AG08396 (cell line): ENCODE measurements around the gene TMEM179.

ENCODE experiments used
- DNase-seq: peaks from one replicate; pipeline ENCODE4 v3.0.0; 2012; ENCODE audit warnings: low spot score, mixed read lengths

The TMEM179 gene

DNA sequence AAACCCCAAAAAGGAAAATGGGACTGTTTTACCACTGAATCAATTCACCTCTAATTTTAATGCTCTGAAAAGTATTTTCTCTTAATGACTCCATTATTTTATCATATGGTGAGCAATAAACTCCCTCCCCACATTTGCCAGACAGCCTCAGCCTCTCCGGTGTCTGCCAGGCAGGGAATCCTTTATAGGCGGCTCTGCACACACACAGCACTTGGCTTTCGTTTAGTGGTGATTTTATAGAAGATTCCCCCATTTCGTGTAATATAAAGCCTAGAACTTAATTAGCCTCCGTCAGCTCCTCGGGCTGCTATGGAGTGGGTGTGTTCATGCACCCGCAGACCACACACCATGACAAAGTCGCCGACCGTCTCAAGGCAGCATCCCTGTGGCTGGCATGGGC lies 35.1 kb downstream of the TMEM179 start:
- no peak for DNase-seq

GRCh38 chr14:104568620-104569019 lies 36.0 kb downstream of the TMEM179 start:
- no peak for DNase-seq

GRCh38 chr14:104567957-104568225 lies 36.7 kb downstream of the TMEM179 start:
- no peak for DNase-seq

DNA sequence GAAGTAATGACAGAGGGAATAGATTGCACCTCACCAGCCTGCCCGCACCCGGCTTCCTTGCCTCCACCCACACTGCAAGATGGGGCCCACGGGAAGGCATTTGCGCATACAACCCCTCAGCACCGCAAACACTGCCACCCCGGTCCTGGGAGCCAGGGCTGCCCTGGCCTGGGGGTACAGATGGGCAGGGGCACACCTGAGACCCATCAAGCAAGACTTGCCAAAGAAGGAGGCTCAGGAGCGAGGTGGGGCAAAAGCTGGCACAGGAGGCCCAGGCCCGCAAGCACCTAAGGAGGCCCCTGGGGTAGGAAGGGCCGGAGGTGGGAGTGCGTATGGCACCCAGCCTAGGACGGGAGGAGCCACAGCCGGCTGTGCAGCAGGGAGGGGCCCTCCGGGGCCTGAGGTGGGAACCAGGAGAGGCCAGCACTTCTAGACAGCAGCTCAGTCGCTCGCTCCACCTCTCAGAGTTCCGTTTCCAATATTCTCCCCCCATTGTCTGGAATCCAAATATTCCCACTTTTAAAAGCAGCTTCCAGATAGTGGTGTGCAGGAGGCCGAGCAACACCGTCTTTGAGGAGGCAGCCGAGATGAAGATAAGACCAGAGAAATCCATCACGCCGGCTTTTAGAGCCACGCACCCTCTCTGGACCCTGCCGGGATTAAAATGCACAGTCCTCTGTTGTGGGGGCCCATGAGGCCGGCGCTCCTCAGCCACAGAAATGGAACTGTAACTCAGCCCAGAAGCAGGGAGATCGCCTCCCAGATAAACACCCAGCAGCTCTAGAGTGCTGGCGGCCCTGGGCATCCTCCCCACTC lies 37.2 kb downstream of the TMEM179 start:
- DNase-seq: no peak

- DNase-seq: no peak
These were observed 39.6 kb downstream of the TMEM179 start for GRCh38 chr14:104564744-104565679.

GRCh38 chr14:104563742-104564615 lies 40.6 kb downstream of the TMEM179 start:
- peak; percentile 90 for DNase-seq

DNA sequence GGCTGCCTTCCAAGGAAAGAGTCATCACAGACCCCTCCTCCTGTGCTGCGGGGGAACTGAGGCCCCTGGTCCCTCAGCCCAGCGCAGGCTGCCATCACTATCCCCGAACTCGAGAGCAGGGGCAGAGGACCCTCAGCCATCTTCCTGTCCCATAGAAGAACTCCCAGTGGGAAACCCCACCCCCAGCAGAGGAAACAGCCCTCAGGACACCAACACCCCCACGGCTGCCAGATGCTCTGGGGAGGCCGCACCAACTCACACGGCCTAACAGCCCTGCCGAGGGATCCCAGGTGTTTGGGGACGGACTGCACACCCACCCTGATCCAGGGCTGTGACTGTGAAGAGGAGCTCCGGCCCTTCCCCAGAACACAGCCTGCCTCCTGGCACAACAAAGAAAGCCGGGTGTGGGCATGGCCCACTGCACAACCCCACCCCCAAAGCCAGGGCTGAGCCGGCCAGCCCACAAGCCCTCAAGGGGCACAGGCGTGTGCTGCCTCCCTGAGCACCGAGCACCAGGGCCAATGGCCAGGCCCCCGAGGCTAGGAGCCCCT lies 41.3 kb downstream of the TMEM179 start:
- DNase-seq: no peak

DNA sequence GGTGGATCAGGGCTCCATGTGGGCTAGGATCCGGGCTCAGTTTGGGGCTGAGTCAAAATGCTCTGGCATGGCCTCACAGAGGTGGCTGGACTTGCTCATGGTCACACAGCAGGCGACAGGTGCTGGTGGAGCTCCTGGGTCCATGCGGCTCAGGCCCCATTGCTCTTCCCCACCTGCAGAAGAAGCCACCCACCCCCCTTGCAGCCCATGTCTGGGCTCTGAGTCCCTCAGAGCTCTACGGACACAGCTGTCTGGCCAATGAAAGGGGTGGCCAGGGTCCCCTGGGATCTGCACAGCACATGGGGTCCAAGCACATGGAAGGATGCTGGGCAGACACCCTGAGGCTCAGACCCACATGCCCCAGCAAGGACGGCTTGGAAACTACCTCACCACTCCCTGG lies 42.0 kb downstream of the TMEM179 start:
- no peak for DNase-seq

DNA sequence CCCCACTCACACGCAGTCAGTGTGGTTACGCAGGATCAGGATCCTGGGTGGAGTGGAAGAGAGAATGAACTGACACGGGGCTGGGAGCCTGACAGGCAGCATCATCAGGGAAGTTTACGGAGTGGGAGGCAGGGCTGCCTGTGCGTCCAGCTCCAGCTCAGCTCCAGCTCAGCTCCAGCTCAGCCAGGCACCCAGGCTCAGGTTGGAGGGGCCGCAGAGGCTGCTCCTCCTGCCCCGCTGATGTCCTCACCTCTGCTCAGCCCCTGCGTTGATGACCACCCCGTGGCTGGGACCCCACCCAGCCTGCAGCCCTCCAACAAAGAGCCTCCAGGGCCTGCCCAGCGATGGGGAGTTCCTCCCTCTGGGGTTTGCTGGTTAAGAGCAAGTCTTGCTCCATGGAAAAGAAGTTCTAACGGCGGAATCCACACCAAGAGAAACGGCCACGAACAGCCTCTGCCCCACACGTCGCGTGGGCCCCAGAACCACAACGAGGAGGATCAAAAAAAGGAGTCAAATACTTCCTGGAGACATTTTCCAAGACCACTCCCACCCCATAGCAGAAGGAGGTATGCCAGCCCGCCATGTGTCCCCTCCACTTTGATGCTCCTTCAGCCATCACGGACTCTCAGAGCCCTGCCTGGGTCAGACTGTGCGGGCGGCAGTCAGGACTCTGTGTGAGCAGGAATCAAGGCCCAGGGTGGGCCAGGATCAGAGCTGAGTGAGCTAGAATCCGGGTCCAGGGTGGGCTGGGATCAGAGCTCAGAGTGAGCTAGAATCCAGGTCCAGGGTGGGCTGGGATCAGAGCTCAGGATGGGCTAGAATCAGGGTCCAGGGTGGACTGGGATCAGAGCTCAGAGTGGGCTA lies 42.7 kb downstream of the TMEM179 start:
- DNase-seq: no peak

DNA sequence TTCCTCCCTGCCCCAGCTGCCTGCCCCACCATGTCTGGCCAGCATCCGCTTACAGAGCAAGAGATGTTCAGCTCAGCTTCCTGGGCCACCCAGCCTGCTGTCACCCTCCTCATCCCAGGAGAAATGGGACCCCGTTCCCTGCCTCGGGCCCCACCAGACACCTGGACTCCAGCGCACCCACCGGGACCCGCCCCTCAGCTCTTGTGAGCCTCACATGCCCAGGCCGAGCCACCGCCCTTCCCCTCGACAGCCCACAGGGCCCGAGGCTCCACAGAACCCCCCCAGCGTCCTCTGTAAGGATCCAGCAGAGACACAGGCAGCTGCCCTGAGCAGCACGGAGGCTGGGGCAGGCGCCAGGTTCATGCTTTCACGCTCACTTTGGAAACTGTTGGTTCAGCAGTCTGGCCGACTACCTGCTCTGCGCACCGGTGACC lies 43.4 kb downstream of the TMEM179 start:
- no peak for DNase-seq

DNA sequence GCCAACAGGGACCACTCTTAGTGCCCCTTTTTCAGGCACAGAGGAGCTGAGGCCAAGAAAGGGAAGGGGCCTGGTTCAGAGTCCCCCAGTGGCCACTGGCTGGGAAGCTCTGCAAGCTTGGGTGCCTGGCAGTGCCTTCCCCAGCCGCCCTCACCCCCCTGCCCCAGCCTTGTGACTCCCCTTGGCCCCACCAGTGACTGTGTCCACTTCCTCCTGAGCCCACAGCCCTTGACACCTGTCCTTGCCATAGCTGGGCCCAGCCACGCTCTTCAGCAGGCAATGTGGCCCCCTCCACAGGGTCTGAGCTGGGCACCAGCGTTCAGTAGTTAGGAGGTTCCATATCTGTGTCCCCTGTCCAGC lies 44.0 kb downstream of the TMEM179 start:
- no peak for DNase-seq

DNA sequence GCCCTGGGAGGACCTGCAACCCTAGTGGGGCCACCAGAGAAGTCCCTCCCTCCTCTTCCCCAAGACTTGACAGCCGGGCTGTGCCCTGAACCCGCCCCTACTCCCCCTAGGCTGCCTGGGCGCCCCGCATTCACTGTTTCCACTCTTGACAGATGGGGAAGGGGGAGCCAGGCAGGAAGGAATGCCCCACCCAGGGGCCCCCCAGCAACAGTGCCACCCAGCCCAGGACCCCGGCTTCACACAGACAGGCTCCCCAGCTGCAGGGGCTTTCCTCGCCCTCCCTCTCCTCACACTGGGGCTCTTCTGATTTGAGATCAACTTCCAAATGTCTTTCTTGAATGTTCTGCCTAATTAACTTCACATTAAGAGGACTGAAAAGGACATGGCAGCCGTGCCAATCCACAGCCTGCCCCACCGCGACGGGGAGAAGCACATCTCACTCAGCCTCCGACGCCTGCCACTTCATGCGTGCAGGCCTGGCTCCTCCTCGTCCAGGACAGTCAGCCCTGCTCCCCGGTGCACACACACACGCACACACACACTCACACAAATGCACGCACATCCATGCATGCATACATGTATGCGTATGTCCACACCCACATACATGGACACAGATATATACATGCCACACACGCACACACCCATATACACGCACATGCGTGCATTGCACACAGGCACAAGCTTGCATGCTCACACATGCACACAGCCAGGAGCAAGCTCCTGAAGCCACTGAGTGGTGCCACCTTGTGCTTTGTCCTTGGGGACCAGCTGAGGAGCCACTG lies 44.6 kb downstream of the TMEM179 start:
- no peak for DNase-seq

DNA sequence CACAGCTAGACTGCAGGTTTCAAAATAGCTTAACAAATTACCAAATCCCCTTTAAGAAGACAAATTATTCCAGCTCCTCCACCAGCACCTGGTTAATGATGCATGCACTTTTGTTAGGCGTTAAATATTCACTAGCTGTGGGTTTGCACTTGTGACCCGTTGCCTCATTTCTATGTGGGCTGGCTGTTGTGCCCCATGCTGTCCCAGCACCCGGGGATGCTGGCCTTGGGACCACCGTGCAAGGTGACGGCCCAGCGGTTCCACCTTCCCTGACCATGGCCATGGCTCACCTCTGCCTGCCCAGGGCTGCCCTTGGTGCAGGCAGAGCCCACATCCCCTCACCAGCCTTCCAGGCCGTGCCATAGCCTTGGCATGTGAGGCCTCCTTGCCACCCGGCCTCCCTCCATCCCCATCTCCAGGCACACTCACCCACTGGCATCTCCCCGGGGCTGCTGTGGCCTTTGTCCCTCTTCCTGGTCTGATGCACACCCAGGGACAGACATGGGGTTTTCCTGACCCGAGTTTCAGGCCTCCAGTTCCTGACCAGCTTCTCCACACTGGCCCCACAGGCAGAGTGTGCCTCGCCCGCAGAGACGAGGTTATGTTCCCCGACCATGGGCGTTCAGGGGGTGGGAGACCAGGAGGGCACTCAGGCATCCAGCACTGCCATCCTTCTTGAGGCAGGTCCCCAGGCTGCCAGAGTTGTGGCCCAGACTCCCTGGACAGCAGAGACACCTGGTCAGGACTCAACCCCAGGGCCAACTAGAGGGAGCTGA lies 45.4 kb downstream of the TMEM179 start:
- DNase-seq: no peak

GRCh38 chr14:104558231-104559027 lies 46.1 kb downstream of the TMEM179 start:
- no peak for DNase-seq

DNA sequence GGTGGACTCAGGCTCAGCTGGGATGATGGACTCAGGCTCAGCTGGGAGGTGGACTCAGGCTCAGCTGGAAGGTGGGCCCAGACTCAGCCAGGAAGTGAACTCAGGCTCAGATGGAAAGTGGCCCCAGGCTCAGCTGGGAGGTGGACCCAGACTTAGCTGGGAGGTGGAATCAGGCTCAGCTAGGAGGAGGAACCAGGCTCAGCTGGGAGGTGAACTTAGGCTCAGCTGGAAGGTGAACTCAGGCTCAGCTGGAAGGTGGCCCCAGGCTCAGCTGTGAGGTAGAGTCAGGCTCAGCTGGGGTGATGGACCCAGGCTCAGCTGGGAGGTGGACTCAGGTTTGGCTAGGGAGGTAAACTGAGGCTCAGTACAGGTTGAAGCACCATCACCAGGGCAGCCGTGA lies 46.8 kb downstream of the TMEM179 start:
- DNase-seq: no peak

- no peak for DNase-seq
These were observed 47.5 kb downstream of the TMEM179 start for GRCh38 chr14:104557086-104557485.

DNA sequence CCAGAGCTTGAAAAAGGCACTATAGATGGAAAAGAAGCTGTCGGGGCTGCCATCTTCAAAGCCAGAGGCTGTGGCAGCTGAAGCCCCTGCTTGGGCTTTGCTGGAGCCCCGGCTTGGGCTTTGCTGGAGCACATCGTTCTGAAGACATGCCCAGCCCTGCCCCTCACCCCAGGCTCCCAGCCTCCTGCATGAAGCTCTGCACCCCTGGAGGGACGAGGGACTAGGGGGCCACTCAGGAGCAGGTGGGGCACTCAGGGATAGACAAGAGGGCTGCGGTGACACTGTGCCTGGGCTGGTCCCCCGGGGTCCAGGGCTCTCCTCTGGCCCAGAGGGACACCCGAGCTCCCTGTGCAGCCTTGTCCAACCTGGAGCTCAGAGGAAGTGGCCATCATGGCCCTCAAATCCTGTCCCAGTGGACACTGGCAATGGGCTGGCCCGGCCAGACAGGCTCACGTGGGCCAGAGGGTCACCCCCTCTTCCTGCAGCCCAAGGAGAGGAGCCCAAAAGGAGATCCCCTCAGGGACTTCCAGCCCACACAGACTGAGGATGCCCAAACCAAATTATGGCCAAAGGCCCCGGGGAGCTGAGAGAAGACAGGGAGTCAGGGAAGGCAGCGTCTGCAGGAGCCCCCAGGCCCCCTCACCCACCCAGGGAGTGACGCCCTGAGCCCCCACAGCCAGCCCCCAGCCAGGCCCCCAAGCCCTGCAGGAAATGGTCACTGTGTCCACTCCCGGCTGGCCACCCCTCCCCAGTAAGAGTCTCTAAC lies 48.1 kb downstream of the TMEM179 start:
- no peak for DNase-seq
